Heart right ventricle (tissue), 16 donors: ENCODE results near the gene SMOC1. TPM values are rescaled to one million over a fixed set of nuclear protein-coding genes. Genes with fewer than 3 reads are reported as not detected.
"Not testable (repeated sequence)": the region's sequence is repeated elsewhere in the genome, so short reads cannot be mapped to it uniquely, and the experiment has no call there.

Source experiments
- ATAC-seq, 8 donors: fragments of 200-7000 bp; cut with Tn5 transposase; one replicate each; pipeline ENCODE4 v1.9.1; 2020; ENCODE audit warnings: mild to moderate bottlenecking in 8 of 8, moderate library complexity in 8 of 8, moderate number of reproducible peaks in 1 of 8
- DNase-seq, 2 donors: peaks; one replicate each; pipeline ENCODE4 v3.0.0-alpha.2; 2020
- H3K27ac ChIP-seq, 10 donors: fragments of 200-600 bp; sonication (generic) in 2 of 10; one replicate each; pipeline versions ENCODE4 v1.5.0 to v1.8.0; 2020 to 2022; ENCODE audit warnings: mild to moderate bottlenecking in 3 of 10
- H3K27me3 ChIP-seq, 7 donors: fragments of 200-600 bp; one replicate each; pipeline ENCODE4 v1.8.0; 2021 to 2022; ENCODE audit warnings: mild to moderate bottlenecking in 2 of 7
- H3K36me3 ChIP-seq, 9 donors: fragments of 200-600 bp; sonication (generic) in 1 of 9; one replicate each; pipeline versions ENCODE4 v1.5.0 to v1.8.0; 2020 to 2022; ENCODE audit warnings: mild to moderate bottlenecking in 2 of 9
- H3K4me1 ChIP-seq, 9 donors: fragments of 200-600 bp; sonication (generic) in 1 of 9; one replicate each; pipeline versions ENCODE4 v1.5.0 to v1.8.0; 2020 to 2022; ENCODE audit warnings: mild to moderate bottlenecking in 4 of 9
- H3K4me3 ChIP-seq, 10 donors: fragments of 200-600 bp; sonication (generic) in 2 of 10; one replicate each; pipeline versions ENCODE4 v1.5.0 to v1.8.0; 2020 to 2022; ENCODE audit warnings: mild to moderate bottlenecking in 7 of 10, moderate library complexity in 2 of 10
- H3K9me3 ChIP-seq, 11 donors: fragments of 200-600 bp in 10 of 11; sonication (generic) in 2 of 11; one replicate each; pipeline versions ENCODE4 v1.5.0 to v1.8.0; 2013 to 2022; ENCODE audit warnings: mild to moderate bottlenecking in 2 of 11, control low read depth in 1 of 11, moderate library complexity in 1 of 11
- CTCF ChIP-seq, 9 donors: fragments of 200-600 bp; sonication (generic) in 2 of 9; IDR thresholded peaks; one replicate each; pipeline versions ENCODE4 v1.5.0 to v1.8.0; 2021 to 2022; ENCODE audit warnings: antibody characterized with exemption in 9 of 9, mild to moderate bottlenecking in 5 of 9, moderate library complexity in 1 of 9
- WGBS, 2 donors: extraction: QIAGEN DNeasy Blood & Tissue Kit; methylation state at CpG; one replicate each; pipeline ENCODE4 v1.1.7; 2013; ENCODE audit warnings: inconsistent platforms in 1 of 2; 5-methylcytosine and 5-hydroxymethylcytosine counted together
- intact Hi-C, 10 donors: fragments of 100-400 bp; cut with DNase I; formaldehyde crosslinking; loops; one replicate each; pipeline versions ENCODE4 v1.11.1 to v1.14.2; 2022
- polyA plus RNA-seq, 2 donors: library from polyadenylated mRNA; stranded (reverse); fragments of 200-250 nt; gene quantifications; one replicate each; pipeline ENCODE4 v1.2.3, GENCODE V29; 2013
- total RNA-seq, 10 donors: library from RNA; stranded (reverse); fragmentation: NEBNext Ultra II Directional in 3 of 10; extraction: Animal tissue kit (Norgen Biotek cat#: 25700) in 3 of 10; gene quantifications; one replicate each; pipeline versions ENCODE4 v1.2.1 to v1.2.4, GENCODE V29; 2021 to 2023
- donor health status: Arrhythmogenic right ventricular cardiomyopathy.
- donor health status: ischemic (EF 13 %, LVEDD 7.1; RV severe dilation, severe dysfunction).
- donor health status: healthy with polysubstance abuse.
- donor health status: DM: no; HTN: yes; CAD: no.
- donor health status: DM: no; HTN: no; CAD: no.
- donor health status: ischemic (EF 25% LVEDD 6.9; RV normal size, moderate dysfunction).
- donor health status: ischemic (EF 25% LVEDD 5.7; RV mildly dilated, moderate dysfunction).
- donor health status: healthy.
- donor health status: DM: yes; HTN: yes; CAD: no.
- donor health status: Ischemic cardiomyopathy.
- donor health status: ischemic (EF 35%, LVEDD 5.7; RV mildly dilated, moderate dysfunction).
- donor health status: nonischemic (EF 11% LVEDD 7.7; RV severe dilation, severe dysfunction).
- donor health status: DM: yes; HTN: yes; CAD: no.
- donor health status: PGD.
- donor health status: ischemic (EF 29% LVEDD 5.4; RV normal size, mild dysfunction).
- donor health status: nonischemic (EF 23%, LVEDD 6.1; RV moderate dilation, normal function).

Gene SMOC1
- total and polyA plus RNA-seq, 12 donors = 0.15 to 6.8 (median 1.3) TPM

GRCh38 chr14:69901113-69901951 is 22.1 kb downstream of the SMOC1 start:
- Histone ChIP-seq H3K4me3 (no peak overlapping the region), H3K27ac (no peak overlapping the region), H3K9me3 (peaks cover 0 to 27% (median 18%) of the 10 kb centered on the region in 11 donors), H3K27me3 (peaks cover 0 to 16% (median 6%) of the 10 kb centered on the region in 7 donors), H3K4me1 (no peaks in the 10 kb centered on the region), H3K36me3 (no peaks in the 10 kb centered on the region)
- 37 to 44% methylated on average over 1 of the region's 1 CpG for WGBS, 2 donors
- TF ChIP-seq CTCF (IDR thresholded peaks at IDR 0.05) = no peak
- intact Hi-C loops = no loop called here
- no peak for DNase-seq
- ATAC-seq = no peak

- H3K27ac ChIP-seq, DNase-seq, H3K36me3 ChIP-seq, H3K9me3 ChIP-seq, H3K4me1 ChIP-seq, H3K4me3 ChIP-seq, intact Hi-C loops, ATAC-seq: not testable (repeated sequence)
- 93 to 96% methylated on average over 26 to 29 of the region's 29 CpGs for WGBS, 2 donors
- peaks cover 0 to 16% (median 6%) of the 10 kb centered on the region in 7 donors for H3K27me3 ChIP-seq
These were observed 23.8 kb downstream of the SMOC1 start for GRCh38 chr14:69903046-69903445.

GRCh38 chr14:69904246-69904645 is 25.0 kb downstream of the SMOC1 start:
- no peak for ATAC-seq
- no peaks in the 10 kb centered on the region for H3K4me1 ChIP-seq
- no peak for TF ChIP-seq CTCF (IDR thresholded peaks at IDR 0.05)
- DNase-seq = no peak
- no peaks in the 10 kb centered on the region for H3K36me3 ChIP-seq
- H3K27me3 ChIP-seq = peaks cover 0 to 16% (median 6%) of the 10 kb centered on the region in 7 donors
- H3K9me3 ChIP-seq = no peaks in the 10 kb centered on the region
- H3K27ac ChIP-seq = no peak overlapping the region
- 55 to 70% methylated on average over 1 of the region's 1 CpG for whole genome bisulfite sequencing, 2 donors
- no peak overlapping the region for H3K4me3 ChIP-seq
- intact Hi-C loops = no loop called here

- 14 to 31% methylated on average over 3 of the region's 3 CpGs for WGBS, 2 donors
- H3K9me3 ChIP-seq = no peaks in the 10 kb centered on the region
- H3K27ac ChIP-seq = no peak overlapping the region
- H3K4me3 ChIP-seq = no peak overlapping the region
- ATAC-seq = no peak
- DNase-seq = no peak
- no peaks in the 10 kb centered on the region for H3K4me1 ChIP-seq
- intact Hi-C loops = no loop called here
- TF ChIP-seq CTCF (IDR thresholded peaks at IDR 0.05) = no peak
- no peaks in the 10 kb centered on the region for H3K36me3 ChIP-seq
- peaks cover 0 to 16% (median 6%) of the 10 kb centered on the region in 7 donors for H3K27me3 ChIP-seq
These were observed 27.0 kb downstream of the SMOC1 start for GRCh38 chr14:69906201-69906600.
